Epithelial cell of proximal tubule (primary cell): ENCODE measurements around the gene RALGPS1. TPM values are rescaled to one million over a fixed set of nuclear protein-coding genes. Genes with fewer than 3 reads are reported as not detected.
A peak's percentile ranks its signal among the peaks of the same experiment; 100 is the strongest.

Source experiments
- DNase-seq: peaks from one replicate; pipeline ENCODE4 v3.0.0-alpha.2; 2011; ENCODE audit warnings: low read depth
- H3K4me3 ChIP-seq: 2 replicates; pipeline ENCODE4 v1.5.1; 2011; ENCODE audit warnings: low read depth, mild to moderate bottlenecking, low read length
- CTCF ChIP-seq: conservative IDR thresholded peaks from 2 replicates; pipeline ENCODE4 v1.5.1; 2012; ENCODE audit warnings: low read depth, mild to moderate bottlenecking, low read length
- total RNA-seq: library from RNA; depleted of rRNA; stranded (reverse); fragments of >200 nt; gene quantifications from 2 replicates; pipeline ENCODE4 v1.2.3, GENCODE V29; 2015

RALGPS1 gene
- total RNA-seq, 1 donor from 2014 or later, result 4.0 TPM

GRCh38 chr9:127122176-127123063 lies 207.8 kb downstream of the RALGPS1 start, which contains the start of gene ANGPTL2:
ANGPTL2 (minus strand) TSS chr9:127122635; CDS start chr9:127108731, 13,904 bp downstream.
- H3K4me3 ChIP-seq, result peak within 1 kb of the TSS; percentile 66
- DNase-seq, result no peak
- no peak for TF ChIP-seq CTCF

- peak overlapping the region; percentile 66 for H3K4me3 ChIP-seq
- no peak for TF ChIP-seq CTCF
- no peak for DNase-seq
Measured at GRCh38 chr9:127123064-127123890, 208.7 kb downstream of the RALGPS1 start.

GRCh38 chr9:127124111-127124531 lies 209.5 kb downstream of the RALGPS1 start:
- no peak for DNase-seq
- H3K4me3 ChIP-seq, result no peak overlapping the region
- TF ChIP-seq CTCF, result no peak

GRCh38 chr9:127124792-127125191 lies 210.2 kb downstream of the RALGPS1 start:
- DNase-seq, result no peak
- no peak for TF ChIP-seq CTCF
- no peak overlapping the region for H3K4me3 ChIP-seq

GRCh38 chr9:127126971-127127370 lies 212.4 kb downstream of the RALGPS1 start:
- H3K4me3 ChIP-seq, result no peak overlapping the region
- no peak for TF ChIP-seq CTCF
- DNase-seq, result no peak

- DNase-seq, result no peak
- H3K4me3 ChIP-seq, result no peak overlapping the region
- TF ChIP-seq CTCF, result no peak
Measured at GRCh38 chr9:127128341-127129072, 213.9 kb downstream of the RALGPS1 start.
